Germinal center (tissue), 1 donor: ENCODE data around the gene SAPCD2.

ENCODE experiments used
- DNase-seq: peaks from one replicate; pipeline ENCODE4 v3.0.0; 2012; ENCODE audit warnings: mixed read lengths, low spot score

The SAPCD2 gene

GRCh38 chr9:137030538-137031527, 39.5 kb downstream of the SAPCD2 start:
- no peak for DNase-seq

GRCh38 chr9:137030006-137030405, 40.4 kb downstream of the SAPCD2 start:
- DNase-seq: no peak

GRCh38 chr9:137029058-137029936, 41.1 kb downstream of the SAPCD2 start:
- DNase-seq: peak; percentile 66

GRCh38 chr9:137028263-137029057, 41.9 kb downstream of the SAPCD2 start:
- DNase-seq: peak; percentile 71

GRCh38 chr9:137027369-137028262, 42.7 kb downstream of the SAPCD2 start, which contains the start of gene ABCA2:
Gene ABCA2 (minus strand): TSS chr9:137028237. CDS start chr9:137028140, 97 bp downstream.
- DNase-seq: no peak

- DNase-seq: no peak
These were observed 43.5 kb downstream of the SAPCD2 start for GRCh38 chr9:137026828-137027227.

GRCh38 chr9:137026384-137026783, 44.0 kb downstream of the SAPCD2 start:
- no peak for DNase-seq

GRCh38 chr9:137025517-137025966, 44.8 kb downstream of the SAPCD2 start:
- DNase-seq: peak; percentile 45

- DNase-seq: no peak
These were observed 46.8 kb downstream of the SAPCD2 start for GRCh38 chr9:137023583-137023991.

- DNase-seq: no peak
These were observed 47.2 kb downstream of the SAPCD2 start for GRCh38 chr9:137023157-137023556.

GRCh38 chr9:137022662-137023008, 47.7 kb downstream of the SAPCD2 start:
- DNase-seq: no peak

GRCh38 chr9:137021979-137022661, 48.2 kb downstream of the SAPCD2 start:
- DNase-seq: peak; percentile 63

- DNase-seq: no peak
These were observed 48.8 kb downstream of the SAPCD2 start for GRCh38 chr9:137021568-137021978.

- no peak for DNase-seq
These were observed 49.4 kb downstream of the SAPCD2 start for GRCh38 chr9:137020771-137021567.

- no peak for DNase-seq
These were observed 50.3 kb downstream of the SAPCD2 start for GRCh38 chr9:137019891-137020683.

GRCh38 chr9:137018761-137019559, 51.4 kb downstream of the SAPCD2 start:
- DNase-seq: no peak

- DNase-seq: no peak
These were observed 52.4 kb downstream of the SAPCD2 start for GRCh38 chr9:137017791-137018497.
